DND-41 (cell line): ENCODE results near the gene CD79B.

Experiments used
- ATAC-seq: fragments of 200-7000 bp; cut with Tn5 transposase; 3 replicates; pipeline ENCODE4 v1.9.1; 2021; ENCODE audit warnings: low read depth; ENCODE audit not compliant: insufficient read depth
- DNase-seq: peaks from one replicate; pipeline ENCODE4 v3.0.0-alpha.2; 2020
- H2AFZ ChIP-seq: 2 replicates; pipeline ENCODE4 v1.6.0; 2012; ENCODE audit warnings: low read depth, low read length
- H3K27ac ChIP-seq: 2 replicates; pipeline ENCODE4 v1.5.1; 2012; ENCODE audit warnings: low read length, inconsistent platforms
- H3K27me3 ChIP-seq: fragments of 200-600 bp; sonication (generic); 2 replicates; pipeline ENCODE4 v1.6.0; 2012; ENCODE audit warnings: low read length, mild to moderate bottlenecking, inconsistent platforms; ENCODE audit not compliant: insufficient read depth, poor library complexity
- H3K36me3 ChIP-seq: 2 replicates; pipeline ENCODE4 v1.5.1; 2012; ENCODE audit warnings: low read length, inconsistent platforms; ENCODE audit not compliant: insufficient read depth
- H3K4me1 ChIP-seq: 2 replicates; pipeline ENCODE4 v1.5.1; 2012; ENCODE audit warnings: mild to moderate bottlenecking, low read length; ENCODE audit not compliant: insufficient read depth
- H3K4me2 ChIP-seq: 2 replicates; pipeline ENCODE4 v1.6.0; 2012; ENCODE audit warnings: mild to moderate bottlenecking, moderate library complexity, low read length, inconsistent platforms; ENCODE audit not compliant: insufficient read depth
- H3K4me3 ChIP-seq, 2 experiments: fragments of 200-600 bp in 1 of 2; shearing (Covaris generic) in 1 of 2; 2 replicates each; pipeline ENCODE4 v1.5.1; 2012 to 2016; ENCODE audit warnings: inconsistent platforms in 2 of 2, low read length in 2 of 2, mild to moderate bottlenecking in 2 of 2, low read depth in 1 of 2, moderate library complexity in 1 of 2
- H3K79me2 ChIP-seq: 2 replicates; pipeline ENCODE4 v1.6.0; 2012; ENCODE audit warnings: low read length, inconsistent platforms; ENCODE audit not compliant: insufficient read depth
- H3K9ac ChIP-seq: 2 replicates; pipeline ENCODE4 v1.6.0; 2012; ENCODE audit warnings: low read depth, mild to moderate bottlenecking, inconsistent platforms, low read length, moderate library complexity
- H3K9me3 ChIP-seq: 2 replicates; pipeline ENCODE4 v1.5.1; 2012; ENCODE audit warnings: low read length, moderate library complexity, mild to moderate bottlenecking, inconsistent platforms; ENCODE audit not compliant: insufficient read depth, severe bottlenecking
- H4K20me1 ChIP-seq: 2 replicates; pipeline ENCODE4 v1.6.0; 2012; ENCODE audit warnings: low read length; ENCODE audit not compliant: insufficient read depth
- CTCF ChIP-seq: IDR thresholded peaks from 2 replicates; pipeline ENCODE4 v1.5.1; 2012; ENCODE audit warnings: borderline replicate concordance, low read length, moderate library complexity, mild to moderate bottlenecking; ENCODE audit not compliant: poor library complexity, severe bottlenecking; ENCODE audit errors: extremely low read depth
- EZH2 ChIP-seq: IDR thresholded peaks from 3 replicates; pipeline ENCODE4 v1.6.1; 2012; ENCODE audit warnings: borderline replicate concordance, low read depth, mild to moderate bottlenecking, moderate library complexity, low read length, inconsistent platforms; ENCODE audit not compliant: severe bottlenecking

Gene CD79B

DNA sequence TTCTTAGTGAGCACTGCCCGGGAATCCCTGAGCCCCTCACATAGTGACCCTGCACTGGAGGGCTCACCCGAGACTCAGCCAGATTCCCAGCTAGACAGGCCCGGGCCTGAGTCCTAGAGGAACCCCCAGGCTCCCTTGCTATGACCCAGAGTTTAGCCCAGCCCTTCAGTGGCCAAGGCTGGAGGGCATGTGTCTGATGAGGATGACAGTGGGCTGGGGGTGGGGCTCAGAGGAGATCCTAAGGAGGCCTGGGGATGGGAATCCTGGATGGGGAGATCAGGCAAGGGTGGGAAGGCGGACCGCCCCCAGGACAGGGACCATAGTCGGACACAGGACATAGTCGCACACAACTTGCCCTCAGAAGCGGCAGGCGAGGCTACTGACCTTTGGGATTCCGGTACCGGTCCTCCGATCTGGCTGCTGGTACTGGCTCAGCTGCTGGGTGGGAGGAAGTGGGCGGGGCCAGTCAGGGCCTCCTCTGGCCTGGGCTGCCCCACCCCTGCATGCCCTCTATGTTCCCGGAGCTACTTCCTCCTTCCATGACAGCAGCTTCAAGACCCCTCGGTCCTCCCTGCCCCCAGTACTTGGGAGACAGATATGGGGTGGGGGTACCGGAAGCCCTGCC lies 1.1 kb downstream of the CD79B start:
- H3K27me3 ChIP-seq = no peaks in the 10 kb centered on the region
- peaks cover 22% of the 10 kb centered on the region for H3K4me1 ChIP-seq
- ATAC-seq = 0 out of 3 replicates have a peak, but pooled peaks have one; percentile 31
- no peaks in the 10 kb centered on the region for H4K20me1 ChIP-seq
- TF ChIP-seq CTCF (no peak), EZH2 (no peak)
- H3K4me3 ChIP-seq = peak overlapping the region in 1 of 2 experiments; percentile 62; a peak in 2 of 4 replicates
- no peaks in the 10 kb centered on the region for H3K9me3 ChIP-seq
- no peak overlapping the region for H2AFZ ChIP-seq
- H3K4me2 ChIP-seq = peak overlapping the region; percentile 86
- H3K36me3 ChIP-seq = no peaks in the 10 kb centered on the region
- H3K79me2 ChIP-seq = no peaks in the 10 kb centered on the region
- H3K9ac ChIP-seq = peak overlapping the region; percentile 40; the same call in 1 of the 2 replicates
- H3K27ac ChIP-seq = peak overlapping the region; percentile 49
- DNase-seq = peak; percentile 47

DNA sequence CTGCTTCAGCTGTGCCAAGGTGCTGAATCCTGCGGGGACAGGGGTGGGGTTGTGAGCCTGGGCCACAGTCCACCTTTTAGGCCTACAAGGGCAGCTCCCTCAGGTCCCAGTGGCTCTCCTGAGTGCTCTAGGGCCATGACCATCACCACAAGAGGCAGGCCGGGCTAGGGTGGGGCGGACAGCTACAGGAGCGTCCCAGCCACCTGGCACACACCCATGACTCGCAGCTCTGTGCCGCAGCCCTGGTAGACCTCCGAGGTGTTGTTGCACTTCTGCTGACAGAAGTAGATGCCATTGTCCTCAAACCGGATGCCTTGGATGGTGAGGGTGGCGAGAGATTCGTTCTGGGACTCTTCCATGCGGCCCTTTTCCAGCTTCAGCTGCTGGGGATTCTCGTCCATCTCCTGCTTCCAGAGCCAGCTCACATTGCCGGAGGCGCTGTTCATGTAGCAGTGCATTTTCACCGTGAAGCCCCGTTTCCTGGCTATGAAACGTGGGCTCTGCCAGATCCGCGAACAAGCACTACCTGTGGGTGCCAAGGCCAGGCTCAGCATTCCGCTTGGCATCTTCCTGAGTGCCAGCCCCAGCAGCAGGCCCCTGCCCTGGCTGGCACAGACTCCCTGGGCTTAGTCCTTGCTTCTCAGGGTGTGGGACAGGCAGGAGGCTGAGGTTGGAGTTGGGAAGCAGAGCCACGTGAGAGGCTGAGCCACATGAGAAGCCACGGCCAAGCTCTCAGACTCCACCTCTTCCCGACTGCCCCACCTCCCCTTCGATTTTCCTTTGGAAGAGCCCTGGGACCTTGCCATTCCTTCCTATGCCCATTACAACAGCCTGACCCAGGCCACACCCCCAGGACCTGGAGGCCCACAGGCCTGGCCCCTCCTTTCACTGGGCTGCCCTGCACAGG lies 2.0 kb downstream of the CD79B start:
- Histone ChIP-seq H3K9ac (no peak overlapping the region), H3K27ac (no peak overlapping the region), H3K9me3 (no peaks in the 10 kb centered on the region), H3K27me3 (no peaks in the 10 kb centered on the region), H3K4me3 (no peak overlapping the region), H3K4me2 (no peak overlapping the region), H3K79me2 (no peaks in the 10 kb centered on the region), H4K20me1 (no peaks in the 10 kb centered on the region), H2AFZ (no peak overlapping the region), H3K4me1 (peaks cover 22% of the 10 kb centered on the region), H3K36me3 (no peaks in the 10 kb centered on the region)
- TF ChIP-seq CTCF (no peak), EZH2 (no peak)
- ATAC-seq (no peak), DNase-seq (no peak)

- Histone ChIP-seq H3K9me3 (no peaks in the 10 kb centered on the region), H2AFZ (no peak overlapping the region), H3K27me3 (no peaks in the 10 kb centered on the region), H3K4me1 (peaks cover 22% of the 10 kb centered on the region), H3K36me3 (no peaks in the 10 kb centered on the region), H3K27ac (no peak overlapping the region), H3K4me2 (no peak overlapping the region), H3K79me2 (no peaks in the 10 kb centered on the region), H3K9ac (no peak overlapping the region), H4K20me1 (no peaks in the 10 kb centered on the region), H3K4me3 (no peak overlapping the region)
- no peak for DNase-seq
- no peak for ATAC-seq
- no peak for TF ChIP-seq CTCF
- no peak for TF ChIP-seq EZH2
Observed at GRCh38 chr17:63928966-63929695, 3.0 kb downstream of the CD79B start.
